Prostate gland (tissue), 2 donors: ENCODE results near the gene TBCK.

Experiments
- POLR2AphosphoS5 ChIP-seq: sonication (generic); formaldehyde crosslinking; IDR thresholded peaks from one replicate; pipeline ENCODE4 v1.6.1; 2017; ENCODE audit warnings: antibody characterized with exemption
- TF ChIP-seq, protein P1 (sequence below), 4 experiments: fragments of 200-600 bp in 2 of 4; fragments of 450-650 bp in 2 of 4; sonication (generic) in 2 of 4; IDR thresholded peaks; 1 replicate in 3 of 4; 2 replicates in 1 of 4; pipeline ENCODE4 v1.5.1; 2016 to 2019; ENCODE audit warnings: antibody characterized with exemption in 4 of 4, mild to moderate bottlenecking in 2 of 4, moderate library complexity in 2 of 4

GRCh38 chr4:106289737-106290136 lies 26.3 kb downstream of the TBCK start:
- TF ChIP-seq, protein P1, sequence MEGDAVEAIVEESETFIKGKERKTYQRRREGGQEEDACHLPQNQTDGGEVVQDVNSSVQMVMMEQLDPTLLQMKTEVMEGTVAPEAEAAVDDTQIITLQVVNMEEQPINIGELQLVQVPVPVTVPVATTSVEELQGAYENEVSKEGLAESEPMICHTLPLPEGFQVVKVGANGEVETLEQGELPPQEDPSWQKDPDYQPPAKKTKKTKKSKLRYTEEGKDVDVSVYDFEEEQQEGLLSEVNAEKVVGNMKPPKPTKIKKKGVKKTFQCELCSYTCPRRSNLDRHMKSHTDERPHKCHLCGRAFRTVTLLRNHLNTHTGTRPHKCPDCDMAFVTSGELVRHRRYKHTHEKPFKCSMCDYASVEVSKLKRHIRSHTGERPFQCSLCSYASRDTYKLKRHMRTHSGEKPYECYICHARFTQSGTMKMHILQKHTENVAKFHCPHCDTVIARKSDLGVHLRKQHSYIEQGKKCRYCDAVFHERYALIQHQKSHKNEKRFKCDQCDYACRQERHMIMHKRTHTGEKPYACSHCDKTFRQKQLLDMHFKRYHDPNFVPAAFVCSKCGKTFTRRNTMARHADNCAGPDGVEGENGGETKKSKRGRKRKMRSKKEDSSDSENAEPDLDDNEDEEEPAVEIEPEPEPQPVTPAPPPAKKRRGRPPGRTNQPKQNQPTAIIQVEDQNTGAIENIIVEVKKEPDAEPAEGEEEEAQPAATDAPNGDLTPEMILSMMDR (IDR thresholded peaks at IDR 0.05) = no peak
- no peak for TF ChIP-seq POLR2AphosphoS5
